HFFc6 (cell line): ENCODE results near the gene GLT6D1. TPM values are rescaled to one million over a fixed set of nuclear protein-coding genes. Genes with fewer than 3 reads are reported as not detected.

ENCODE experiments used
- DNase-seq: peaks from one replicate; pipeline ENCODE4 v3.0.0-alpha.2; 2018
- H3K27ac Mint-ChIP-seq: 2 replicates; pipeline ENCODE4 v1.8.0; 2020; ENCODE audit warnings: mild to moderate bottlenecking, mixed read lengths
- H3K27me3 Mint-ChIP-seq: 2 replicates; pipeline ENCODE4 v1.8.0; 2021; ENCODE audit warnings: mild to moderate bottlenecking, moderate library complexity, mixed read lengths; ENCODE audit not compliant: insufficient read depth
- H3K36me3 Mint-ChIP-seq: 2 replicates; pipeline ENCODE4 v1.8.0; 2021; ENCODE audit warnings: low read depth, mixed read lengths
- H3K4me1 Mint-ChIP-seq: 2 replicates; pipeline ENCODE4 v1.8.0; 2020; ENCODE audit warnings: low read depth, mixed read lengths
- H3K4me3 Mint-ChIP-seq: 2 replicates; pipeline ENCODE4 v1.8.0; 2020; ENCODE audit warnings: mild to moderate bottlenecking, moderate library complexity, mixed read lengths
- H3K9me3 Mint-ChIP-seq: 2 replicates; pipeline ENCODE4 v1.8.0; 2020; ENCODE audit warnings: mild to moderate bottlenecking, mixed read lengths
- CTCF ChIP-seq: fragments of 200-600 bp; sonication (generic); IDR thresholded peaks from 2 replicates; pipeline ENCODE4 v1.5.0; 2021; ENCODE audit warnings: antibody characterized with exemption, mild to moderate bottlenecking
- total RNA-seq, 6 experiments: library from RNA; stranded (reverse); fragmentation: NEBNext Ultra II Directional; extraction: Animal tissue kit (Norgen Biotek cat#: 25700); gene quantifications; 2 replicates in 1 of 6; 3 replicates in 5 of 6; pipeline ENCODE4 v1.2.3, GENCODE V29; 2021

The GLT6D1 gene
- total RNA-seq, 6 experiments from 2014 or later = not detected

- H3K36me3 Mint-ChIP-seq = no peaks in the 10 kb centered on the region
- H3K4me1 Mint-ChIP-seq = no peaks in the 10 kb centered on the region
- no peak for TF ChIP-seq CTCF
Observed at GRCh38 chr9:135579356-135579755, 60.0 kb downstream of the GLT6D1 start.

DNA sequence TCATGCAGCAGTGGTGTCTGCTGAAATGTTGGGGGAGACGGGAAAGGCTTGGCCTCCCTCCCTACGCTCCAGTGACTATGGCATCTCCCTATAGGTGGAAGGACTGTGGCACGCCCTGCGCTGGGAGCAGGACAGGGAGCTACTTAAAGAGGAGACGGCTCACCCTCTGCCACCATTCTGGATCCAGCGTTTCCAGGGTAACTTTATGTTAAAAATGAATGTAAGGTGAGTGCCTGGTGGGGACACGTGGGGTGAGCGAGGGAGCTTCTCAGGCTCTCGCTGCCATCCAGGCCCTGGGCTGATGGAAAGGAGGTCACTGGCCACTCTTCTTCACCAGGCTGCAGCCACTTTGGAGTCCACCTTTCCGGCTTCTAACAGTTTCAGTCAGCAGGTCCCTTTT, 62.1 kb downstream of the GLT6D1 start:
- Mint-ChIP-seq H3K4me1 (no peaks in the 10 kb centered on the region), H3K4me3 (no peak overlapping the region), H3K27me3 (peaks cover 12% of the 10 kb centered on the region), H3K27ac (no peak overlapping the region), H3K9me3 (peaks cover 12% of the 10 kb centered on the region), H3K36me3 (no peaks in the 10 kb centered on the region)
- TF ChIP-seq CTCF = no peak
- no peak for DNase-seq

More at GRCh38 chr9:135579356-135579755, 60.0 kb downstream of the GLT6D1 start:
- Mint-ChIP-seq H3K27me3 (peaks cover 12% of the 10 kb centered on the region), H3K27ac (no peak overlapping the region), H3K9me3 (peaks cover 12% of the 10 kb centered on the region), H3K4me3 (no peak overlapping the region)
- DNase-seq = no peak

- Mint-ChIP-seq H3K4me1 (no peaks in the 10 kb centered on the region), H3K9me3 (0 out of 2 replicates have a peak, but pooled peaks cover 2% of the 10 kb centered on the region), H3K27ac (no peak overlapping the region), H3K27me3 (peaks cover 11% of the 10 kb centered on the region), H3K4me3 (no peak overlapping the region), H3K36me3 (no peaks in the 10 kb centered on the region)
- no peak for DNase-seq
- TF ChIP-seq CTCF = no peak
Observed at GRCh38 chr9:135575995-135576631, 63.2 kb downstream of the GLT6D1 start.

- H3K9me3 Mint-ChIP-seq = no peaks in the 10 kb centered on the region
- no peaks in the 10 kb centered on the region for H3K4me1 Mint-ChIP-seq
- DNase-seq = no peak
- no peaks in the 10 kb centered on the region for H3K36me3 Mint-ChIP-seq
- no peak overlapping the region for H3K4me3 Mint-ChIP-seq
- no peak for TF ChIP-seq CTCF
- H3K27me3 Mint-ChIP-seq = peaks cover 10% of the 10 kb centered on the region
- no peak overlapping the region for H3K27ac Mint-ChIP-seq
Observed at GRCh38 chr9:135574943-135575342, 64.4 kb downstream of the GLT6D1 start.

DNA sequence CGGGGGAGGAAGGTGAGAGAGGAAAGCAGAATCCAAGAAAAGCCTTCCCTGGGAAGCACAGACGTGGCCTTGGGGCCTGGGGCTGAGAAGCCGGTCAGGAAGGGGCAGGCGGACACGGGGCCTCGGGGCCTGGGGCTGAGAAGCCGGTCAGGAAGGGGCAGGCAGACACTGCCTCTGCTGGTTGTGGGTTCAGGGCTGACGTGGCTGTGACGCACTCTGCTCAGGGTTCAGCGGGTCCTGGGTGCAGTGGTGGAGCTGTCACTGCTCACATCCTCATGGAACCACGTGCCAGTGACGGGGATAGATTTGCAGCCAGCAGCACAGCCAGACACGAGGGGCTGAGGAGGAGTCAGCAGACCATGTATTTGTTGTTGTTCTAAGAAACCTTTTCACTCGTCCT, 65.0 kb downstream of the GLT6D1 start:
- H3K9me3 Mint-ChIP-seq = peaks cover 3% of the 10 kb centered on the region; the same call in 1 of the 2 replicates
- H3K27ac Mint-ChIP-seq = no peak overlapping the region
- DNase-seq = no peak
- H3K4me1 Mint-ChIP-seq = no peaks in the 10 kb centered on the region
- no peak overlapping the region for H3K4me3 Mint-ChIP-seq
- H3K36me3 Mint-ChIP-seq = no peaks in the 10 kb centered on the region
- peaks cover 11% of the 10 kb centered on the region for H3K27me3 Mint-ChIP-seq
- TF ChIP-seq CTCF = no peak

Other genes with a start within 250 kb of the GLT6D1 start
- gene PPP1R26, start 159.8 kb downstream of the GLT6D1 start, total RNA-seq = 10 to 100 TPM; 10.6 to 14.9 (median 11.0) TPM
- 10 to 100 TPM; 37.5 to 43.3 (median 38.6) TPM for gene MRPS2, start 138.9 kb downstream of the GLT6D1 start, total RNA-seq
- gene LCN1, start 118.1 kb downstream of the GLT6D1 start, total RNA-seq = under 1 TPM in 2 of 6 experiments, not detected in 4; 0.28 to 0.46 TPM
- not detected for gene OBP2A, start 93.4 kb downstream of the GLT6D1 start, total RNA-seq
- not detected for gene PAEP, start 77.8 kb downstream of the GLT6D1 start, total RNA-seq
- not detected for gene LCN9, start 23.8 kb upstream of the GLT6D1 start, total RNA-seq
- gene SOHLH1, start 59.9 kb upstream of the GLT6D1 start, total RNA-seq = not detected
- gene KCNT1, start 62.6 kb upstream of the GLT6D1 start, total RNA-seq = not detected